ENCODE results near the gene BRWD1.

BRWD1 gene

GRCh38 chr21:39326607-39327307 is 13.3 kb upstream of the BRWD1 start:
- no peak for DNase-seq

- DNase-seq = no peak
Observed at GRCh38 chr21:39325458-39325857, 12.0 kb upstream of the BRWD1 start.

- no peak for DNase-seq
Observed at GRCh38 chr21:39321424-39321823, 8.0 kb upstream of the BRWD1 start.

DNA sequence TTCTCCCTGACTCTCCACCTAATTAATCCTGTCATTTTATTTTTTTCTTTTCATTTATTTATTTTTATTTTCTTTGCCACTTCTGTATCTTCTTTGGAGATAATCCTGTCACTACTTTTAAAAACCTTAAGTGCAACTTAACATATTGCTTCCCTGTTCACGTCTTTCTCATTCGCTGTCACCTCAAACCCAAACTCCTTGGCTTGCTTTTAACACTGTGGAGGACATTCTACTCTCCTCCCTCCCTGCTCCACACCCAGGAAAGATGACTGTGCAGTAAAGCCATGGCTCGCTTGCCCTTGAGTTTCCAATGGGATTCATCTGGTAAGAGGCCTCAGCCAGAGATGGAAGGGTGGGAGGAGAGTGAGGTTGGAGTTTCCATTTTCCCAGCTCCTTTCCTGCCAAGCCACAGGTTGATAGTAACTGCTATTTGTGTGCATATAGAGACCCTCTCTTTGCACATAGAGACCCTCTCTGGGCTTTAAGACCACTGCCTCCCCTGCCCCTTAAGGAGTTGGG is 6.4 kb upstream of the BRWD1 start:
- DNase-seq = no peak

- DNase-seq = no peak
Observed at GRCh38 chr21:39319251-39319756, 5.9 kb upstream of the BRWD1 start.

DNA sequence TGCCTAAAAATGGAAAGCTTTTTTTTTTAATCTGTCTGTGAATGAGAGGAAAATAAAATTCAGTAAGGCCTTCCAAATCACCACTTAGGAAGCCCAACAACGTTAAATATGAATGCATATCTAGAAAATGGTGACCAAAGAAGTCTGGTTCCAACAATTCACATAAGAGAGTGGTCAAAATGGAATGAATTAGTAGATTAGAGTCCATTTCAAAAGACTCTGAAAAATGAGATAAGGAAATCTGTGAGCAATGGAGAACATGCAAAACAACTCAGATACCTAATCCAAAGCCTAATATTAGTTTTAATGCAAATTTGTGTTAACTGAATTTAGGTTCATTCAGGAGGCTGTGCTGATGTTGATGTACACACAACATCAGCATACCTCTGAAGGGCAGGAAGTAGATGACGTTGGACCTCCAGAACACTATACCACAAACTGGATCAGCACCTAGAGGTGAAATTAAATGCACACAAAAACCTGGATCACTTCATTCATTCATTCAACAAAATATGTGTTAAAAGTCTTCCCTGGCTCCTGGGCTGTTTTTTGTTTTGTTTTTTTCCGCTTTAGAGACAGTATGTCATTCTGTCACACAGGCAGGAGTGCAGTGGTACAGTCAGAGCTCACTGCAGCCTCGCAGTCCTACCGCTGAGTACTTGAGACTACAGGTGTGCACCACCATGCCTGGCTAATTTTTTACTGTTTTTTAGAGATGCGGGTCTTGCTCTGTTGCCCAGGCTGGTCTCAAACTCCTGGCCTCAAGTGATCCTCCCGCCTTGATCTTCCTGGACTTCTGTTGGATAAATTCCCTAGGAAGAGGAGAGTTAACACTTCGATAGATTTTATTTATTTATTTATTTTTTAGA is 4.9 kb upstream of the BRWD1 start:
- DNase-seq = no peak

DNA sequence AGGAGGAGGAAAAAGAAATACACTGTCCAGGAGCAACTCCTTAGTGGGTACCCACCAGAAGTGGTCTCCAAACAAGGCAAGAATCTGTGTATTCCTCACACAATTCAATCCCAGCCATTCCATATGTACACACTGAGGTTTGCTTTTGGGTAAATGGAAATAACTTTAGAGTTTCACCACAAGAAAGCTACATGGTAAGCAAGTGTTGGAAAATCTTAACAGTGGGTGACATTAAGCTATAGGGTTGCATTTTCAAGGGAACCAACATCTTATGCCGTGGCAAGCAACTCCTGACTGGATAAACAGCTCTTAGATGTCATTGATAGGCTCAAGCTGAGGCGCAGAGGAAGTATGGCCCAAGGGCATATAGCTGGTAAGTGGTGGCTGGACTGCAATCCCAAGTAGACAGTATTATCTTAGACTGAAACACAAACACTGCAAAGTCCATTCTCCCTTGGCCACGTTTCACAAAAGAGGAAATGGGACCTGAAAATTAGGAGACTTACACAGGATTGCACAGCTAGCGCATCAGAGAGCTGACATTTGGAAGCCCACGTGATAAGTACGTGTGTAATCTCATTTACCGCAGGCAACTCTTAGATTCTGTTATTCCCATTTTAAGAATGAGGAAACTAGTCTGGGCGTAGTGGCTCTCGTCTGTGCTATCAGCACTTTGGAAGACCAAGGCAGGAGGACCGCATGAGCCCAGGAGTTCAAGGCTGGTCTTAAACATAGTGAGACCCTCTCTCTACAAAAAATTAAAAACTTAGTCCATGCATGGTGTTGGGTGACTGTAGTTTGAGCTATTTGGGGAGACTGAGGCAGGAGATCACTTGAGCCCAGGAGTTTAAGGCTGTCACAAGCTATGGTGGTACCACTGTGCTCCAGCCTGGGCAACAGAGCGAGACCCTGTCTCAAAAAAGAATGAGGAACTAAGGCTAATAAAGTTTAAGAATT is 4.0 kb upstream of the BRWD1 start:
- no peak for DNase-seq

DNA sequence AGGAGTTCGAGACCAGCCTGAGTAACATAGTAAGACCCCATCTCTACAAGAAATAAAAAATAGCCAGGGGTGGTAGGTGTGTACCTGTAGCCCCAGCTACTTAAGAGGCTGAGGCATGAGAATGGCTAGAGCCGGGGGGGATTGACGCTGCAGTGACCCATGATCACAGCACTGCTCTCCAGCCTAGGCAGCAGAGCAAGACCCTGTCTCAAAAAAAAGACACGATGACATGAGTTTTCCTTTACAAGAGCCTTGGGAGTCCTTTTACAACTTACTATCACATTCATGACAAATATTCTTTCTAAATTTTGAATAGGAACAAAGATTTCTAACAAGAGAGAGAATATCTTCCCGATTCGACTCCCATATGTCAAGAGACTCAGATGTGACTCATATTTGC is 3.3 kb upstream of the BRWD1 start:
- no peak for DNase-seq

DNA sequence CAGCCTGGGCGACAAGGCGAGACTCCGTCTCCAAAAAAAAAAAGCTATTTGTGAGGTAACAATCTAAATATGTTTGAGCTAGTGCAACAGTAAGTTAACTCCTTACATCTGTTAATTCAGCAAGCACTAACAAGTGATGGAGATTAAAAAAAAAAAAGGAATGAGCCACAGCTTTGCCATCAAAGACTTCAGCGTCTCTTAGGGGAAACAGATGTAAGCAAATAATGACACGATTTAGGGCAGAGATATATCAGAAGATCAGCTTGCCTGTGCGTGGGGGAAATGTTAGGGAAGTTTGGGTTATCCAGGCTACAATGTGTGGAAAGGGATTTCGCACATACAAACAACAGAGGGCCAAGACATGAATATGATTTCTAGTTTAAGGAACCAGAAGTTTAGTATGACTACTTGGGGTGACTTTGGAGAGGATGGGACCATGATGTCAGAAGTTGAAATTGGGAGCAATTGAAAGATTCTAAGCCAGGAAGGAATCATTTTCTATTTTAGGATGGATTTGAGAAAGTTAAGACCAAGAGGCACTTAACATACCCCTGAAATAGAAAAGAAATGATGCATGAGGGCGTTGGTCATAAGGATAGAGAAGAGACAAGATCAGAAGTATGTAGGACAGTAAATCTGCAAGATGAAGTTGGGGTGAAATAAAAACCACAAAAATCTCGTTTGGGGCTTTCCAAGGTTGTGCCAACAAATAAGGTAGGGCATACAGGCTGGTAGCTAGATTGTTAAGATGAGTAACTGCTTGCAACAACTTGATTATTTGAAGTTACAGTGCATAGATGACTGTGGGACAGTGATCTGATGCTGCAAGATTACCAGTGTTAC is 2.4 kb upstream of the BRWD1 start:
- DNase-seq = no peak

GRCh38 chr21:39314143-39315027 is 953 bp upstream of the BRWD1 start:
- no peak for DNase-seq

GRCh38 chr21:39313042-39313570 is 326 bp downstream of the BRWD1 start:
- peak; percentile 59 for DNase-seq

GRCh38 chr21:39312112-39313041 is 1.1 kb downstream of the BRWD1 start:
- DNase-seq = peak; percentile 96

DNA sequence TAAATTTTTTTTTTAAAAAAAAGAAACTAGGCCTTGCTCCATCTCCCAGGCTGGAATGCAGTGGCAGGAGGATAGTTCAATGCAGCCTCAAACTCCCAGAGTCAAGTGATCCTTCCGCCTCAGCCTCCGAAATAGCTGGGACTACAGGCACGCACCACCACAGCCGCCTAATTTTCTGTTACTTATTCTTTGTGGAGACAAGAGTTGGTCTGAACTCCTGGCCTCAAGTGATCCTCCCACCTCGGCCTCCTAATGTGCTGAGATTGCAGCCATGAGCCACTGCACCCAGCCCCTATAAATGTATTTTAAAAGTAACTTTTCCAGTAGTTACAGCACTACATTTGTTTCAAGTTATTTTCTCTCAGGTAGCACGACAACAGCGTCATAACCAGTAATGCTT is 2.3 kb downstream of the BRWD1 start:
- no peak for DNase-seq

GRCh38 chr21:39307466-39307865 is 6.0 kb downstream of the BRWD1 start:
- no peak for DNase-seq

GRCh38 chr21:39300587-39300986 is 12.8 kb downstream of the BRWD1 start:
- no peak for DNase-seq

DNA sequence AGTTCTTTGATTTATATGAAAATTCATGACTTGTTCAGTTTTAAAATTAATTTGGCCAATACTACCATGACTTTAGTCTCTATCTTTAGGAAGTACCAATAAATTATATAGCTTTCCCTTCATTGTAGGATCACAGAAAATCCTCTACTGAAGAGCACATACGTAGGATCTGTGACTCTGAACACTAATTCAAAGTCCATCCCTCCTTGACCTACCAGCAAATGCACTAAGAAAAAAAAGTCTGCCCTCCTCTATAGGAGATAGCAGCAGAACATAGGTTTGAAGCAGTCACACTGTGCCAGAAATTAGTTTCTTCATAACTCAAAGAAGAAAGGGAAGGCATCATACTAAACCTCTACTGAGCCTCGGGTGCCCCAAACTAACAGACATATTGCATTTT is 16.5 kb downstream of the BRWD1 start:
- DNase-seq = no peak

DNA sequence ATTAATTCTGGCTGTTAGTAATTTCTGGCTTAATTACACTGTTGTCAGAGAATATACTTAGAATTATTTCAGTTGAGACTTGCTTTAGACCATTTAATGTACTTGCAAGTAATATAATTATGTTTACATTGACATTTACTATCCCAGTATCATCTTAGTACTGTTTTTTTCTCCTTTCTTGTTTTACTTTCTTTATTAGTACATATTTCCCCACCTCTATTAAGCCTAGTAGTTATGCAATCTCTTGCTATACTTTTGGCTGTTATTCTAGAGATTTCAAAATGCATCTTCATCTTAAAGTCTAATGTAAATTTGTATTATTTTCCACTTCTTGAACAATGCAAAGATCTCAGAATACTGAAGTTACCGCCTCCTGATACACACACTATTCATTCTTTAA is 24.4 kb downstream of the BRWD1 start:
- no peak for DNase-seq

GRCh38 chr21:39282911-39283310 is 30.5 kb downstream of the BRWD1 start:
- DNase-seq = no peak

- DNase-seq = no peak
Observed at GRCh38 chr21:39281853-39282252, 31.6 kb downstream of the BRWD1 start.

All from retina (tissue), 1 donor.